Activated T-cell treated with anti-CD3 and anti-CD28 coated beads, Interleukin-2, amount 50 U/mL, for 72 hours (primary cell): ENCODE measurements around the gene TRAIP. TPM values are rescaled to one million over a fixed set of nuclear protein-coding genes. Genes with fewer than 3 reads are reported as not detected.
A peak's percentile ranks its signal among the peaks of the same experiment; 100 is the strongest.
"Not testable (repeated sequence)": the region's sequence is repeated elsewhere in the genome, so short reads cannot be mapped to it uniquely, and the experiment has no call there.

ENCODE experiments used
- ATAC-seq, 2 donors: fragments of 150-1000 bp; cut with Tn5 transposase; replicated peaks in 1 of 2; 2 replicates each; pipeline ENCODE4 v1.10.0; 2021; ENCODE audit warnings: moderate library complexity in 2 of 2, mild to moderate bottlenecking in 1 of 2
- DNase-seq, 2 donors: peaks; one replicate each; pipeline ENCODE4 v3.0.0; 2021 to 2022; ENCODE audit warnings: mixed read lengths in 1 of 2
- H3K27ac Mint-ChIP-seq: one replicate; pipeline ENCODE4 v1.8.0; 2022; ENCODE audit warnings: mild to moderate bottlenecking, moderate library complexity, mixed read lengths
- H3K27me3 Mint-ChIP-seq: one replicate; pipeline ENCODE4 v1.8.0; 2022; ENCODE audit warnings: low read depth, mixed read lengths
- H3K36me3 Mint-ChIP-seq, 2 donors: one replicate each; pipeline ENCODE4 v1.8.0; 2022; ENCODE audit warnings: mixed read lengths in 2 of 2, mild to moderate bottlenecking in 1 of 2; ENCODE audit not compliant: insufficient read depth in 2 of 2
- H3K4me1 Mint-ChIP-seq: one replicate; pipeline ENCODE4 v1.8.0; 2022; ENCODE audit warnings: low read depth, mixed read lengths
- H3K4me3 Mint-ChIP-seq, 2 donors: one replicate each; pipeline ENCODE4 v1.8.0; 2022; ENCODE audit warnings: mild to moderate bottlenecking in 2 of 2, mixed read lengths in 2 of 2, moderate library complexity in 2 of 2
- H3K9me3 Mint-ChIP-seq, 2 donors: one replicate each; pipeline ENCODE4 v1.8.0; 2022; ENCODE audit warnings: mixed read lengths in 2 of 2
- total RNA-seq, 2 donors: library from RNA; stranded (reverse); gene quantifications; one replicate each; pipeline ENCODE4 v1.2.3, GENCODE V29; 2022

Gene TRAIP
- 10 to 100 TPM; 28.0 to 47.2 TPM for total RNA-seq

- H3K36me3 Mint-ChIP-seq: peaks cover 0 to 4% of the 10 kb centered on the region in 2 donors
- ATAC-seq (peak; percentile 99), DNase-seq (peak; percentile 96)
- H3K9me3 Mint-ChIP-seq: no peaks in the 10 kb centered on the region
- H3K4me3 Mint-ChIP-seq: peak within 1 kb of the TSS; percentile 97 to 99
- peak within 1 kb of the TSS; percentile 88 for H3K27ac Mint-ChIP-seq
- no peaks in the 10 kb centered on the region for H3K27me3 Mint-ChIP-seq
- peaks cover 29% of the 10 kb centered on the region for H3K4me1 Mint-ChIP-seq
Observed at GRCh38 chr3:49856181-49857005, at the start of gene TRAIP. TRAIP (minus strand) TSS chr3:49856564; CDS start chr3:49856453, 111 bp downstream.

- H3K36me3 Mint-ChIP-seq, ATAC-seq: not testable (repeated sequence)
Observed at GRCh38 chr3:49904448-49904847, 48.1 kb upstream of the TRAIP start.

GRCh38 chr3:49903451-49904424 lies 47.4 kb upstream of the TRAIP start, which contains the start of gene MST1R:
MST1R (minus strand) TSS chr3:49903873; CDS start chr3:49903609, 264 bp downstream.
- Mint-ChIP-seq H3K4me1 (peaks cover 15% of the 10 kb centered on the region), H3K36me3 (no peaks in the 10 kb centered on the region), H3K9me3 (no peaks in the 10 kb centered on the region), H3K27me3 (no peaks in the 10 kb centered on the region), H3K27ac (peak within 1 kb of the TSS; percentile 47), H3K4me3 (peak within 1 kb of the TSS; percentile 84 to 91)
- ATAC-seq (peak; percentile 98 to 99), DNase-seq (peak; percentile 92 to 94)

More at GRCh38 chr3:49904448-49904847, 48.1 kb upstream of the TRAIP start:
- peaks cover 15% of the 10 kb centered on the region for H3K4me1 Mint-ChIP-seq
- not testable (repeated sequence) for H3K9me3 Mint-ChIP-seq, H3K27ac Mint-ChIP-seq, H3K27me3 Mint-ChIP-seq, DNase-seq
- peak overlapping the region; percentile 84 to 91 for H3K4me3 Mint-ChIP-seq

GRCh38 chr3:49902511-49903345 lies 46.4 kb upstream of the TRAIP start:
- Mint-ChIP-seq H3K27ac (no peak overlapping the region), H3K27me3 (no peaks in the 10 kb centered on the region), H3K9me3 (no peaks in the 10 kb centered on the region), H3K4me3 (peak overlapping the region; percentile 21 to 56), H3K4me1 (peaks cover 15% of the 10 kb centered on the region), H3K36me3 (no peaks in the 10 kb centered on the region)
- DNase-seq (no peak), ATAC-seq (no peak)

GRCh38 chr3:49901366-49902339 lies 45.3 kb upstream of the TRAIP start:
- H3K4me1 Mint-ChIP-seq: peaks cover 15% of the 10 kb centered on the region
- no peaks in the 10 kb centered on the region for H3K27me3 Mint-ChIP-seq
- H3K27ac Mint-ChIP-seq: no peak overlapping the region
- DNase-seq (no peak), ATAC-seq (no peak)
- no peak overlapping the region for H3K4me3 Mint-ChIP-seq
- no peaks in the 10 kb centered on the region for H3K9me3 Mint-ChIP-seq
- no peaks in the 10 kb centered on the region for H3K36me3 Mint-ChIP-seq

GRCh38 chr3:49900491-49901153 lies 44.3 kb upstream of the TRAIP start:
- H3K9me3 Mint-ChIP-seq: no peaks in the 10 kb centered on the region
- no peaks in the 10 kb centered on the region for H3K36me3 Mint-ChIP-seq
- peaks cover 4% of the 10 kb centered on the region for H3K4me1 Mint-ChIP-seq
- DNase-seq: no peak
- no peak for ATAC-seq
- no peak overlapping the region for H3K4me3 Mint-ChIP-seq
- no peak overlapping the region for H3K27ac Mint-ChIP-seq
- no peaks in the 10 kb centered on the region for H3K27me3 Mint-ChIP-seq

GRCh38 chr3:49899815-49900214 lies 43.5 kb upstream of the TRAIP start:
- H3K36me3 Mint-ChIP-seq: no peaks in the 10 kb centered on the region
- no peak for DNase-seq
- no peak overlapping the region for H3K4me3 Mint-ChIP-seq
- H3K4me1 Mint-ChIP-seq: no peaks in the 10 kb centered on the region
- no peak for ATAC-seq
- H3K9me3 Mint-ChIP-seq: no peaks in the 10 kb centered on the region
- no peaks in the 10 kb centered on the region for H3K27me3 Mint-ChIP-seq
- H3K27ac Mint-ChIP-seq: no peak overlapping the region

- no peaks in the 10 kb centered on the region for H3K27me3 Mint-ChIP-seq
- H3K36me3 Mint-ChIP-seq: no peaks in the 10 kb centered on the region
- H3K4me3 Mint-ChIP-seq: no peak overlapping the region
- H3K27ac Mint-ChIP-seq: no peak overlapping the region
- ATAC-seq (no peak), DNase-seq (no peak)
- H3K4me1 Mint-ChIP-seq: no peaks in the 10 kb centered on the region
- H3K9me3 Mint-ChIP-seq: no peaks in the 10 kb centered on the region
Observed at GRCh38 chr3:49898991-49899390, 42.6 kb upstream of the TRAIP start.

- Mint-ChIP-seq H3K36me3 (no peaks in the 10 kb centered on the region), H3K9me3 (no peaks in the 10 kb centered on the region), H3K4me3 (no peak overlapping the region), H3K4me1 (no peaks in the 10 kb centered on the region), H3K27ac (no peak overlapping the region), H3K27me3 (no peaks in the 10 kb centered on the region)
- ATAC-seq (no peak), DNase-seq (no peak)
Observed at GRCh38 chr3:49896345-49896744, 40.0 kb upstream of the TRAIP start.

- no peak overlapping the region for H3K4me3 Mint-ChIP-seq
- no peak overlapping the region for H3K27ac Mint-ChIP-seq
- ATAC-seq (no peak), DNase-seq (no peak)
- H3K9me3 Mint-ChIP-seq: no peaks in the 10 kb centered on the region
- no peaks in the 10 kb centered on the region for H3K4me1 Mint-ChIP-seq
- H3K27me3 Mint-ChIP-seq: no peaks in the 10 kb centered on the region
- no peaks in the 10 kb centered on the region for H3K36me3 Mint-ChIP-seq
Observed at GRCh38 chr3:49895791-49896190, 39.4 kb upstream of the TRAIP start.

- no peak for DNase-seq
- Mint-ChIP-seq H3K4me3 (no peak overlapping the region), H3K27ac (no peak overlapping the region), H3K4me1 (no peaks in the 10 kb centered on the region), H3K36me3 (no peaks in the 10 kb centered on the region), H3K27me3 (no peaks in the 10 kb centered on the region), H3K9me3 (no peaks in the 10 kb centered on the region)
- ATAC-seq: no peak
Observed at GRCh38 chr3:49889296-49889695, 32.9 kb upstream of the TRAIP start.
